22Rv1 (cell line): ENCODE measurements around the gene FAM236D.
"Not testable (repeated sequence)": the region's sequence is repeated elsewhere in the genome, so short reads cannot be mapped to it uniquely, and the experiment has no call there.

Experiments used
- H3K27ac ChIP-seq: fragments of 450-650 bp; 2 replicates; pipeline ENCODE4 v1.5.1; 2017

FAM236D gene

GRCh38 chrX:72808110-72808509 lies at the start of gene FAM236D:
Gene FAM236D (minus strand): TSS chrX:72808210. CDS start chrX:72808110, 100 bp downstream.
- not testable (repeated sequence) for H3K27ac ChIP-seq

DNA sequence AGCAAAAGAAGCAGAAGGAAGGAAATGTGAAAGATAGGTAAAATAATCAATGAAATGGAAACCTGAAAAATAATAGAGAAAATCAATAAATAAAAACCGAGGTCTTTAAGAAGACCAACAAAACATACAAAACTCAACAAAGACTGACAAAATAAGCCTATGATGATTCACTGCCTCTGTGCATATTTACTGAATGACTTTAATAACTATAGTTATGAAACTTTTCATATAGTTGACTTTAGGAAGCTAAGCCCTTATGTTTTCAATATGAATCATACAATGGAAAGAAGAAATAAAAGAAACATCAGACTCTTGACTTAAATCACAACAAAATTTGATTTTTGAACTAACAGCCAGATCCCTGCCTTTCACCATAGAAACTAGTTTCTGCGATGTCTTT lies 29.5 kb upstream of the FAM236D start:
- not testable (repeated sequence) for H3K27ac ChIP-seq

GRCh38 chrX:72830701-72831100 lies 22.7 kb upstream of the FAM236D start:
- H3K27ac ChIP-seq, result not testable (repeated sequence)

GRCh38 chrX:72790390-72790789 lies 17.6 kb downstream of the FAM236D start:
- not testable (repeated sequence) for H3K27ac ChIP-seq

GRCh38 chrX:72788142-72788541 lies 19.9 kb downstream of the FAM236D start:
- H3K27ac ChIP-seq, result not testable (repeated sequence)

- H3K27ac ChIP-seq, result not testable (repeated sequence)
Measured at GRCh38 chrX:72783964-72784363, 24.0 kb downstream of the FAM236D start.

- not testable (repeated sequence) for H3K27ac ChIP-seq
Measured at GRCh38 chrX:72783365-72783936, 24.6 kb downstream of the FAM236D start.

DNA sequence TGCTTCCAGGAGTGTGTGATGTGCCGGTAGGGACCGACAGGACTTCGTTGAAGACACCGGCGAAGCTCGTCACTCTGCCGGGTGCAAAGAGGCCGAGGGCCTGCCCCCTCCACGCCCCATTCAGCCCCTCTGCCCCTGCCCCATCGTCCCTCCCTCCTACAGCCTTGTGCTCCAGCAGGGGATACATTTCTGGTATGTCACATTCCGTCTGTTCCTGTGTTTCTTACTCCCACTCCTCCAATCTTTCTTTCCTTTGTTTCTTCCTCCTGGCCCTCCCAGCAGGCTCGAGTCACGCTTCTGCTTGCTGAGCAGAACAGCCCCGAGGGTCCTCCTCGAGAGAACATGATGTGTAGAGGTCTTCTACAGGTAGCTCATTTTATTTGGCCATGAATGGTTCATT lies 25.4 kb downstream of the FAM236D start, which contains the start of gene FAM236B:
Gene FAM236B (minus strand): TSS at position 101 of the 400 bp plus-strand sequence. CDS start 100 bp downstream, at position 1.
- not testable (repeated sequence) for H3K27ac ChIP-seq

DNA sequence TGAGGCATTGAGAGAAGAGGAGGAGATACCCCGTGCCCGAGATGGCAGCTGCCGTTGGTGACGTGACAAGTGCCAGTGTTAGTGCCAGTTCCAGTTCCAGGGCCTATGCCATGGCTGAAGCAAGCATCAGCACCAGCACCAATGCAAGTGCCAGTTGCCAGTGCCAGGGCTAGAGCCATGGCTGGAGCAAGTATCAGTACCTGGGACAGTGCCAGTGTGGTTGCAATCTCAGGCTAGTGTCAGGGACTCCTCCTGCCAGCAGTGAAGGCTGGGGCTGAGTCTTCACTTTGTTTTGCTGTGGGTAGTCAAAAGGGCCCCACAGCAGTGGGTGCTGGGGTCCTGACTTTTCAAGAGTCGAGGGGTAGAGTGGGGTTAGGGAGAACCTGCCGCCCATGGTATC lies 29.9 kb downstream of the FAM236D start:
- not testable (repeated sequence) for H3K27ac ChIP-seq

- H3K27ac ChIP-seq, result not testable (repeated sequence)
Measured at GRCh38 chrX:72777467-72777790, 30.6 kb downstream of the FAM236D start.

GRCh38 chrX:72776653-72777466 lies 31.1 kb downstream of the FAM236D start, which contains the start of gene DMRTC1B:
Gene DMRTC1B (plus strand): TSS chrX:72776890. CDS start chrX:72845136, 68,246 bp downstream.
- H3K27ac ChIP-seq, result not testable (repeated sequence)

DNA sequence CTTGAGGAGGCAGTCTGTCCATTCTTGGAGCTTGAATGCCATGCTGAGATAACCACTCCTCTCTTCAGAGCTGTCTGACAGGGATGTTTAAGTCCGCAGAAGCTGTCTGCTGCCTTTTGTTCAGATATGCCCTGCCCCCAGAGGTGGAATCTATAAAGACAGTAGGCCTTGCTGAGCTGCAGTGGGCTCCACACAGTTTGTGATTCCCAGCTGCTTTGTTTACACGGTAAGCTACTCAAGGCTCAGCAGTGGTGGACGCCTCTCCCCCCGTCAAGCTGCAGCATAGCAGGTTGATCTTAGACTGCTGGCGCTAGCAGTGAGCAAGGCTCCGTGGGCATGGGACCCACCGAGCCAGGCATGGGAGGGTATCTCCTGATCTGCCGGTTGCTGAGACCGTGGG lies 47.6 kb downstream of the FAM236D start:
- H3K27ac ChIP-seq, result not testable (repeated sequence)
